HEK293 (cell line): Measurements from ENCODE around the gene ACACB.
"Not testable (repeated sequence)": the region's sequence is repeated elsewhere in the genome, so short reads cannot be mapped to it uniquely, and the experiment has no call there.

ENCODE experiments used
- CTCF ChIA-PET: fragments of 350-600 bp; formaldehyde crosslinking; extraction: SDS; loops from one replicate; lab custom pipeline; 2021; ENCODE audit warnings: antibody characterized with exemption; lab: Yijun Ruan, JAX
- POLR2A ChIA-PET: fragments of 300-600 bp; formaldehyde crosslinking; extraction: SDS; loops from one replicate; lab custom pipeline; 2020; ENCODE audit warnings: antibody characterized with exemption, inconsistent platforms; lab: Yijun Ruan, JAX
- H3K27ac ChIP-seq: fragments of 200-500 bp; sonication (Bioruptor generic); 2 replicates; pipeline ENCODE4 v1.5.1; 2014; ENCODE audit warnings: low read depth, low read length, control low read depth, inconsistent platforms; ENCODE audit errors: extremely low read depth
- H3K36me3 ChIP-seq, 2 experiments: fragments of 200-500 bp in 1 of 2; sonication (Bioruptor generic) in 1 of 2; 1 replicate in 1 of 2; 2 replicates in 1 of 2; pipeline ENCODE4 v1.5.1; 2014 to 2017; ENCODE audit warnings: inconsistent platforms in 2 of 2, low read length in 2 of 2; ENCODE audit not compliant: control insufficient read depth in 2 of 2, insufficient read depth in 1 of 2
- H3K4me1 ChIP-seq: fragments of 200-500 bp; sonication (Bioruptor generic); 2 replicates; pipeline ENCODE4 v1.5.1; 2014; ENCODE audit warnings: mild to moderate bottlenecking, low read length, inconsistent platforms; ENCODE audit not compliant: control insufficient read depth, insufficient read depth
- H3K4me3 ChIP-seq: 2 replicates; pipeline ENCODE4 v1.5.1; 2011; ENCODE audit warnings: low read depth, mild to moderate bottlenecking, control low read depth, low read length, moderate library complexity
- H3K9me3 ChIP-seq: fragments of 200-500 bp; sonication (Bioruptor generic); 2 replicates; pipeline ENCODE4 v1.5.1; 2014; ENCODE audit warnings: low read depth, low read length, inconsistent platforms; ENCODE audit not compliant: control insufficient read depth, insufficient read depth
- BCL6B ChIP-seq: fragments of 450-650 bp; formaldehyde crosslinking; IDR thresholded peaks from 2 replicates; pipeline ENCODE4 v1.5.1; 2017; ENCODE audit warnings: missing biosample characterization, missing genetic modification characterization
- EGR2 ChIP-seq: fragments of 450-650 bp; formaldehyde crosslinking; IDR thresholded peaks from 2 replicates; pipeline ENCODE4 v1.5.1; 2016; ENCODE audit warnings: low read depth, missing biosample characterization, missing genetic modification characterization
- FEZF1 ChIP-seq: fragments of 450-650 bp; formaldehyde crosslinking; IDR thresholded peaks from 2 replicates; pipeline ENCODE4 v1.5.1; 2016; ENCODE audit warnings: missing biosample characterization, missing genetic modification characterization
- GLIS1 ChIP-seq: fragments of 450-650 bp; formaldehyde crosslinking; IDR thresholded peaks from 2 replicates; pipeline ENCODE4 v1.5.1; 2016; ENCODE audit warnings: missing biosample characterization, missing genetic modification characterization
- KLF17 ChIP-seq: fragments of 450-650 bp; formaldehyde crosslinking; IDR thresholded peaks from 2 replicates; pipeline ENCODE4 v1.5.1; 2016; ENCODE audit warnings: missing biosample characterization, missing genetic modification characterization
- KLF7 ChIP-seq: fragments of 450-650 bp; formaldehyde crosslinking; IDR thresholded peaks from 2 replicates; pipeline ENCODE4 v1.5.1; 2016; ENCODE audit warnings: missing biosample characterization, missing genetic modification characterization, borderline replicate concordance
- MEIS1 ChIP-seq: sonication (generic); formaldehyde crosslinking; IDR thresholded peaks from 2 replicates; pipeline ENCODE4 v1.8.1; 2022; ENCODE audit warnings: missing genetic modification reagents, mild to moderate bottlenecking, borderline replicate concordance
- REPIN1 ChIP-seq: fragments of 450-650 bp; formaldehyde crosslinking; IDR thresholded peaks from 2 replicates; pipeline ENCODE4 v1.5.1; 2017; ENCODE audit warnings: missing biosample characterization, missing genetic modification characterization, low read depth
- TCF7L2 ChIP-seq: IDR thresholded peaks from 2 replicates; pipeline ENCODE4 v1.6.1; 2011; ENCODE audit warnings: low read depth, mild to moderate bottlenecking, inconsistent platforms, low read length, moderate library complexity, borderline replicate concordance
- ZBTB21 ChIP-seq: fragments of 450-650 bp; formaldehyde crosslinking; IDR thresholded peaks from 2 replicates; pipeline ENCODE4 v1.5.1; 2017; ENCODE audit warnings: missing biosample characterization, missing genetic modification characterization
- ZNF121 ChIP-seq: fragments of 450-650 bp; formaldehyde crosslinking; IDR thresholded peaks from 2 replicates; pipeline ENCODE4 v1.5.1; 2016; ENCODE audit warnings: missing biosample characterization, missing genetic modification characterization
- ZNF138 ChIP-seq: fragments of 450-650 bp; formaldehyde crosslinking; IDR thresholded peaks from 2 replicates; pipeline ENCODE4 v1.5.1; 2016; ENCODE audit warnings: missing biosample characterization, missing genetic modification characterization, borderline replicate concordance
- ZNF146 ChIP-seq: fragments of 450-650 bp; formaldehyde crosslinking; IDR thresholded peaks from 2 replicates; pipeline ENCODE4 v1.5.1; 2016; ENCODE audit warnings: missing biosample characterization, missing genetic modification characterization
- ZNF174 ChIP-seq: fragments of 450-650 bp; formaldehyde crosslinking; IDR thresholded peaks from 2 replicates; pipeline ENCODE4 v1.5.0; 2017; ENCODE audit warnings: missing biosample characterization, mild to moderate bottlenecking, missing genetic modification characterization
- ZNF18 ChIP-seq: fragments of 450-650 bp; formaldehyde crosslinking; IDR thresholded peaks from 2 replicates; pipeline ENCODE4 v1.5.1; 2016; ENCODE audit warnings: missing biosample characterization, missing genetic modification characterization
- ZNF280D ChIP-seq: fragments of 450-650 bp; formaldehyde crosslinking; IDR thresholded peaks from 2 replicates; pipeline ENCODE4 v1.5.1; 2016; ENCODE audit warnings: missing biosample characterization, missing genetic modification characterization
- ZNF311 ChIP-seq: fragments of 450-650 bp; formaldehyde crosslinking; IDR thresholded peaks from 2 replicates; pipeline ENCODE4 v1.5.1; 2017; ENCODE audit warnings: missing biosample characterization, missing genetic modification characterization, borderline replicate concordance
- ZNF580 ChIP-seq: fragments of 450-650 bp; formaldehyde crosslinking; IDR thresholded peaks from 2 replicates; pipeline ENCODE4 v1.5.1; 2016; ENCODE audit warnings: missing biosample characterization, missing genetic modification characterization
- ZNF600 ChIP-seq: fragments of 450-650 bp; formaldehyde crosslinking; IDR thresholded peaks from 2 replicates; pipeline ENCODE4 v1.5.1; 2016; ENCODE audit warnings: missing biosample characterization, missing genetic modification characterization
- ZNF701 ChIP-seq: fragments of 450-650 bp; formaldehyde crosslinking; IDR thresholded peaks from 2 replicates; pipeline ENCODE4 v1.5.1; 2016; ENCODE audit warnings: missing biosample characterization, missing genetic modification characterization
- ZNF747 ChIP-seq: fragments of 450-650 bp; formaldehyde crosslinking; IDR thresholded peaks from 2 replicates; pipeline ENCODE4 v1.5.1; 2016; ENCODE audit warnings: missing biosample characterization, missing genetic modification characterization
- ZNF792 ChIP-seq: fragments of 450-650 bp; formaldehyde crosslinking; IDR thresholded peaks from 2 replicates; pipeline ENCODE4 v1.5.1; 2016; ENCODE audit warnings: missing biosample characterization, missing genetic modification characterization
- ZNF830 ChIP-seq: fragments of 450-650 bp; IDR thresholded peaks from 2 replicates; pipeline ENCODE4 v1.5.0; 2018; ENCODE audit warnings: missing biosample characterization, missing genetic modification characterization, low read depth, mild to moderate bottlenecking, moderate library complexity

ACACB gene

GRCh38 chr12:109170324-109170723 lies 53.9 kb downstream of the ACACB start:
- H3K36me3 ChIP-seq = peaks cover 6 to 44% of the 10 kb centered on the region in 2 experiments
- ChIA-PET POLR2A (no interaction called here), CTCF (interaction anchor here (0.7 kb wide), 1 partner anchor 302 kb away, joined by 3 read pairs; no protein-coding TSS in a partner anchor)
- H3K4me1 ChIP-seq = no peaks in the 10 kb centered on the region; the same call in 1 of the 2 replicates
- H3K27ac ChIP-seq = no peak overlapping the region
- no peak overlapping the region for H3K4me3 ChIP-seq
- TF ChIP-seq ZNF600 (tag by site-specific recombination) = no peak
- no peak for TF ChIP-seq GLIS1 (tag by site-specific recombination)
- no peak for TF ChIP-seq ZNF174 (tag by site-specific recombination)
- no peak for TF ChIP-seq TCF7L2
- TF ChIP-seq BCL6B (tag by site-specific recombination) = no peak
- no peak for TF ChIP-seq REPIN1
- no peaks in the 10 kb centered on the region for H3K9me3 ChIP-seq

- H3K4me3 ChIP-seq, POLR2A ChIA-PET, H3K9me3 ChIP-seq, H3K4me1 ChIP-seq, H3K27ac ChIP-seq: not testable (repeated sequence)
- TF ChIP-seq ZNF280D (0 out of 2 replicates have a peak, but pooled peaks have one; percentile 66), ZNF146 (tag by site-specific recombination) (peak; percentile 97), ZNF580 (tag by site-specific recombination) (peak; percentile 68; the same call in 1 of the 2 replicates)
- H3K36me3 ChIP-seq = peaks cover 6 to 42% of the 10 kb centered on the region in 2 experiments
- CTCF ChIA-PET = interaction anchor here (0.7 kb wide), 1 partner anchor 183 kb away, joined by 3 read pairs; no protein-coding TSS in a partner anchor
Measured at GRCh38 chr12:109172787-109173186, 56.4 kb downstream of the ACACB start.

- H3K4me3 ChIP-seq = no peak overlapping the region
- H3K4me1 ChIP-seq = no peaks in the 10 kb centered on the region
- POLR2A ChIA-PET = no interaction called here
- H3K9me3 ChIP-seq = no peaks in the 10 kb centered on the region
- CTCF ChIA-PET = interaction anchor here (0.6 kb wide), 1 partner anchor 11 kb away, joined by 4 read pairs; no protein-coding TSS in a partner anchor
- H3K27ac ChIP-seq = no peak overlapping the region
- H3K36me3 ChIP-seq = peaks cover 6 to 46% of the 10 kb centered on the region in 2 experiments
- no peak for TF ChIP-seq ZNF830 (tag by site-specific recombination)
- no peak for TF ChIP-seq KLF17
- TF ChIP-seq ZNF792 = no peak
- no peak for TF ChIP-seq ZNF311 (tag by site-specific recombination)
- TF ChIP-seq ZNF18 = no peak
- no peak for TF ChIP-seq KLF7 (tag by site-specific recombination)
- TF ChIP-seq ZNF121 (tag by site-specific recombination) = no peak
- TF ChIP-seq MEIS1 (CRISPR knock-in tag) = no peak
- no peak for TF ChIP-seq ZNF747 (tag by site-specific recombination)
- TF ChIP-seq EGR2 (tag by site-specific recombination) = no peak
- no peak for TF ChIP-seq ZNF600 (tag by site-specific recombination)
- no peak for TF ChIP-seq ZNF138
- TF ChIP-seq ZNF701 (tag by site-specific recombination) = no peak
- no peak for TF ChIP-seq FEZF1 (tag by site-specific recombination)
- no peak for TF ChIP-seq ZBTB21 (tag by site-specific recombination)
Measured at GRCh38 chr12:109173443-109174240, 57.3 kb downstream of the ACACB start.
